Measurements from ENCODE around the gene WWC2.
"Not testable (repeated sequence)": the region's sequence is repeated elsewhere in the genome, so short reads cannot be mapped to it uniquely, and the experiment has no call there.

WWC2 gene

GRCh38 chr4:183142571-183143550 lies 43.8 kb downstream of the WWC2 start:
- no peak for DNase-seq

- no peak for DNase-seq
Measured at GRCh38 chr4:183144787-183145186, 45.7 kb downstream of the WWC2 start.

GRCh38 chr4:183145773-183146172 lies 46.7 kb downstream of the WWC2 start:
- no peak for DNase-seq

- no peak for DNase-seq
Measured at GRCh38 chr4:183146478-183146877, 47.4 kb downstream of the WWC2 start.

- DNase-seq, result no peak
Measured at GRCh38 chr4:183147196-183147595, 48.1 kb downstream of the WWC2 start.

- DNase-seq, result no peak
Measured at GRCh38 chr4:183147983-183148382, 48.9 kb downstream of the WWC2 start.

- no peak for DNase-seq
Measured at GRCh38 chr4:183149616-183150539, 50.8 kb downstream of the WWC2 start.

GRCh38 chr4:183150664-183151063 lies 51.6 kb downstream of the WWC2 start:
- DNase-seq, result not testable (repeated sequence)

GRCh38 chr4:183152232-183152631 lies 53.2 kb downstream of the WWC2 start:
- DNase-seq, result not testable (repeated sequence)

GRCh38 chr4:183153190-183153916 lies 54.3 kb downstream of the WWC2 start:
- DNase-seq, result no peak

GRCh38 chr4:183154701-183155391 lies 55.8 kb downstream of the WWC2 start:
- DNase-seq, result no peak

- no peak for DNase-seq
Measured at GRCh38 chr4:183155450-183156184, 56.6 kb downstream of the WWC2 start.

- DNase-seq, result no peak
Measured at GRCh38 chr4:183157215-183157614, 58.2 kb downstream of the WWC2 start.

GRCh38 chr4:183158062-183158461 lies 59.0 kb downstream of the WWC2 start:
- no peak for DNase-seq

GRCh38 chr4:183161630-183162029 lies 62.6 kb downstream of the WWC2 start:
- DNase-seq, result no peak

GRCh38 chr4:183163135-183163534 lies 64.1 kb downstream of the WWC2 start:
- DNase-seq, result no peak

GRCh38 chr4:183164963-183165362 lies 65.9 kb downstream of the WWC2 start:
- DNase-seq, result no peak

- no peak for DNase-seq
Measured at GRCh38 chr4:183165376-183165775, 66.3 kb downstream of the WWC2 start.

GRCh38 chr4:183170894-183171293 lies 71.8 kb downstream of the WWC2 start:
- DNase-seq, result no peak

- DNase-seq, result no peak
Measured at GRCh38 chr4:183171484-183172267, 72.6 kb downstream of the WWC2 start.

- DNase-seq, result no peak
Measured at GRCh38 chr4:183172881-183173280, 73.8 kb downstream of the WWC2 start.

All from activated CD4-positive, alpha-beta T cell treated with anti-CD3 and anti-CD28 coated beads, Interleukin-2, amount 50 U/mL, for 4 hours (primary cell).